Stimulated activated CD4-positive, alpha-beta T cell treated with anti-CD3 and anti-CD28 coated beads, TNF-alpha, amount 100 ng/mL, for 1 hour (primary cell): Measurements from ENCODE around the gene MTRF1L.
"Not testable (repeated sequence)": the region's sequence is repeated elsewhere in the genome, so short reads cannot be mapped to it uniquely, and the experiment has no call there.

Experiments
- DNase-seq, 3 donors: peaks; one replicate each; pipeline ENCODE4 v3.0.0-alpha.2; 2020; ENCODE audit warnings: low read depth in 3 of 3, low spot score in 1 of 3

MTRF1L gene

GRCh38 chr6:153012856-153013255, 10.3 kb upstream of the MTRF1L start:
- no peak for DNase-seq

- DNase-seq = no peak
Observed at GRCh38 chr6:153003366-153003690, 819 bp upstream of the MTRF1L start.

- no peak for DNase-seq
Observed at GRCh38 chr6:153001767-153002612, 519 bp downstream of the MTRF1L start.

GRCh38 chr6:153000790-153001189, 1.7 kb downstream of the MTRF1L start:
- not testable (repeated sequence) for DNase-seq

GRCh38 chr6:153000243-153000642, 2.3 kb downstream of the MTRF1L start:
- DNase-seq = no peak

GRCh38 chr6:152999538-152999937, 3.0 kb downstream of the MTRF1L start:
- not testable (repeated sequence) for DNase-seq

- DNase-seq = no peak
Observed at GRCh38 chr6:152993847-152994246, 8.7 kb downstream of the MTRF1L start.

GRCh38 chr6:152993431-152993830, 9.1 kb downstream of the MTRF1L start:
- DNase-seq = no peak

- DNase-seq = no peak
Observed at GRCh38 chr6:152986978-152987377, 15.5 kb downstream of the MTRF1L start.

GRCh38 chr6:152985300-152985699, 17.2 kb downstream of the MTRF1L start:
- DNase-seq = not testable (repeated sequence)

GRCh38 chr6:152984513-152984872, 18.0 kb downstream of the MTRF1L start:
- no peak for DNase-seq

- peak; percentile 80 to 91 (median 87) for DNase-seq
Observed at GRCh38 chr6:152983637-152984512, 18.6 kb downstream of the MTRF1L start.

GRCh38 chr6:152982904-152983636, 19.4 kb downstream of the MTRF1L start, which contains the start of gene FBXO5:
Gene FBXO5 (minus strand): TSS chr6:152983041. CDS start chr6:152982959, 82 bp downstream.
- peak; percentile 90 to 95 (median 94) for DNase-seq

- DNase-seq = no peak
Observed at GRCh38 chr6:152981989-152982903, 20.3 kb downstream of the MTRF1L start.

GRCh38 chr6:152981219-152981618, 21.3 kb downstream of the MTRF1L start:
- DNase-seq = no peak

GRCh38 chr6:152980656-152981055, 21.9 kb downstream of the MTRF1L start:
- DNase-seq = no peak

- no peak for DNase-seq
Observed at GRCh38 chr6:152979116-152979515, 23.4 kb downstream of the MTRF1L start.

GRCh38 chr6:152978058-152978457, 24.5 kb downstream of the MTRF1L start:
- no peak for DNase-seq

GRCh38 chr6:152977556-152977955, 25.0 kb downstream of the MTRF1L start:
- no peak for DNase-seq

- DNase-seq = no peak
Observed at GRCh38 chr6:152976749-152977148, 25.8 kb downstream of the MTRF1L start.
